OCI-M1 (cell line): ENCODE measurements around the gene NAA40.

Source experiments
- DNase-seq: peaks from one replicate; lab custom pipeline; 2025; lab: John Stamatoyannopoulos, UW

Gene NAA40

DNA sequence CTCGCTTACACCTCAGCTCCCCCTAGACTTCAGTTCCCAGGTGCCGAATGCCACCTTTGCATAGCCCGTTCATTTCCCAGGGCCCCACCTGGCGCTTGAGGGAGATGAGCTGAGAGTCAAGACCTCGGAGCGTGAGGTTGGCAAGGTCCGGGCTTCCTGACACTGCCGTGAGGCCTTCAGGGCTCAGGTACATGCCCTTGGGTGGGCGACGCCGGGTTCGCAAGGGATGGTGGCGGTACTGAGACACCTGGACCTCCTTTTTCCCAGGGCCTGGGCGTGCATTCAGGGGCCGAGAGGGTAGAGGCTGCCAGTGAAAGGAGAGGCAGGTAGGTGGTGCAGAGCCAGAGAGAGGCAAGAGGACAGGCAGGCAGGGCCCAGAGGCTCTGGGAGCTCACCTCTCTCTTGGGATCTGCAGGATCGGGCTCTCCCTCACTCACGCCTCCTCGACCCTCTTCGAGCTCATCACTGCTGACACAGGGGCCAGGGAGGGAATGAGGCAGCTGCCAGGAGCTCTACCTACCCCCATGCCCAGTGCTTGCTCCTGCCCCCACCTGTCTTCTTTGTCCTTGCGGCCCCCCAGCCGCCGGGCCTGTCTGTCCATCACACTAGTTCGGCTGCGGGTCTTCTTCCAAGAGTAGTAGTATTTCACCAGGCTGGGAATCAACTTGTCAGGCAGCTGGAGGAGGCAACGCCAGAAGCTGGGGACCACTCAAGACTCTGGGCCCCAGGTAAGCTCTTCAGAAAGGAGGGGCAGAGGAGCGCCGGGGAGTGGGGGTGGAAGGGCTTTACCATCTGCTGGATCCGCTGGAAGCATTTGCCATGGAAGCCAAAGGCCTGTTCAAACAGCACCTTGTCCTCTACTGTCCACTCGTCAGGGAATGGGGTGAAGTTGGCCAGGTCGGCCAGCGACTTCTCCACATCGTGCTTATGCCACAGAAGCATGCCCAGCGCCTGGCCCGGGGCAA, 24.7 kb upstream of the NAA40 start:
- DNase-seq, result no peak

DNA sequence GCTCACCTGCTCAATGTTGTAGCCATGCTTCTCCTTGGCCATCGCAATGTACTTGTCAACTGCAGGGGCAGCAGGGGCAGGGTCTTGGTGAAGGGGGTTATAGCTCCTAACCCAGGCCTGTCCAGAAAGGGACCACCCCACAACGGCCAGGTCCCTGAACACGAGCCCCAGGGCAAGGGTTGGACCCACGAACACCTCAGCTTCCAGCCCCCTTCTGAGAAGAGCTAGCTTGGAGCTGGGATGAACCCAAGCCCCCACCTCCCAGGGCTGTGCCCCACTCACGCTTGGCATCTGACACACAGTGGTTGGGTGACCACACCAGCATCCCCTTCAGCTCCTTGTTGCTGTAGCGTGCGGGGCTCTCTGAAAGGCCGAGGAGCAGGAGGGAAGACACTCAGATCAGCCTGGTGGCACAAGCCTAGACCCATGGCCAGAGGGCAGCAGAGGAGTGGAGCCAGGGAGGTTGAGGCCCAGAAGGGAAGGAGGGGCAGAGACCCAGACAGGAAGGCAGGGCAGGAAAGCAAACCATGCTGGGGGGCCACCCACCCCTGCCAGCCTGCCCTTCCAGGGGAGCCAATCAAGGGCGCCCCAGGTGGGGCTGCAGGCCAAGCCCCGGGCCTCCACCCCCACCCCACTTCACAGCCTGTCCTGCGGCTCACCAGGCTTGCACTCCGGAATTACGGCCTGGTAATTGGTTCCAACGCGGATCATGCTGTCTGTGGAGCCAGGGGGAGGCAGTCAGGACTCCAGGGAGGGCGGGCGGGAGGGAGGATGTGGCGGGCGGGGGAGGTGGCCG, 23.7 kb upstream of the NAA40 start:
- no peak for DNase-seq

DNA sequence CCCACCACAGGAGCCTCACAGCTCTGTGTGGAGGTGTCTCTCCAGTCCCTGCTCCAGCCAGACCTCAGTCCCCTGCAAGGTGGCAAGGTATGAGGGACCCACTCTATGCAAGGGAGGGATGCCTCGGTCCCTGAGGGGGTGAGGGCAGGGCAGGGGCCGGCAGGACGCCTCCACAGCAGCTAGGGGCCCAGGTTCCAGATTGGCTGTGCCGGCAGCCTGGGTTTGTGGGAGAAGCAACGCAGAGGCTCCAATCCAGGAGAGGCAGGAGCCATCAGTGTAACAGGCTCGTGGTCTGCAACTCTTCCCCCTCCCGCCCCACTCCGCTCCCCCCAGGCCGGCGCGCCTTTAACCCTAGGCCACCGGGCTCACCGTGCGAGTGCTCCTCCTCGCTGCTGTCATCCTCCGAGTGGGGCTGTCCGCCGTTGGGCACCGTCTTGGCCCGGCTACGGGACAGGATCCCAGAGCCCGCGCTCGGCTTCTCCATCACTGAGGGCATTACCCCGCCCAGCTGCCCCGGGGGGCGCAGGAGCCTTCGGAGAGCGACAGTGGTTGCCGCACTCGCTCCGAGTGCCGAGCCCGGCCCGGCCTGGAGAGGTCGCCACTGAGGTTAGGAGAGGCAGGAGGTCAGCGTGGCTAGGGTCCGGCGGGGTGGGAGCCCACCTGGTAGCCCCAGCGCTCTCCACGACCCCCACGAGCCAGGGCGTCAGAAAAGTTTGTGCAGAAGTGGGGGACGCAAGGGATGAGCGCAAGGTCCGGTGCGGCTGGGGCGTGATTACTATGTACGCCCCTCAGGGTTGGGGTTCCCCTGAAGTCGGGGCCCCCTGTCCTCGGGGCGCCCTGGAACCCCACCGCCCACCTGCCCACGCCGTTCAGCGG, 22.6 kb upstream of the NAA40 start:
- peak; percentile 60 for DNase-seq

DNA sequence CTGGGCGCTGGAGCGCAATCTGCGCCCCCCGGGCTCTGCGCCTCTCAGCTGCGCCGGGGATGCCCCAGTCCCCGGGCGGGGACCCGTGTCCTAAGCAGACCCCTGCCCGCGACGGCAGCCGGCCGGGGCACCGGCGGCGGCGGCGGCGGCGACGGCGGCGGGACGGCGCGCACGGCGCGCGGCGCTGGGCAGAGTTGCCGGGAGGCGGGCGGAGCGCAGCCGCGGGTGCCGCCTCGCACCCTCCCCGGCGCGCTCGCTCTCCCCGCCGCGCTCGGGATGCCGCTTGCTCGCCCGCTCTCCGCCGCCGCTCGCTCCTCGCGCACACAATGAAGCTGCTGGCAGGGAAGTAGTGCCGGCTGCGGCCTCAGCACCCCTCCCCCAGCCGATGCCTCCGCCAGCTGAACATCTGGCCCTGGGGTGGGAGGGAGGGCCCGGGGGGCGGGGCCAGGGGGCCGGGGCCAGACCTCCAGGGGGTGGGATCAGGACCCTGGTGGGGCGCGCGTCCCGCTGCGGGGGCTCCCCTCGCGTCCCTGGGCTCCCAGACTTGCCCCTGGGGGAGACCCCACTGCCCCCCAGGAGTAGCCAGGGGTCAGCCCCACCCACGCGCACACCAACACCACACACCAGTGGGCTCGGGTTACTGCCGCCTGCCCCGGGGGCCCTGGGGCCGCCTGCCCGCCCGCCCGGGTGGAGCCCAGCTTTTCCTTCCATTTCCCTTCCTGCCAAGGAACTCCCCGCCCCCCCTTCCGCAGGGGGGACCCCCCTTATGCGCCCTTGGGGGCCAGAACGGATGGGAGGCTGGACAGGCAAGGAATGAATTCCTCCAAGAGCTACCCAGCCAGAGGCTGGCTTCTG, 21.7 kb upstream of the NAA40 start, which contains the start of gene RCOR2:
TSS of gene RCOR2 (minus strand) at position 328 of the 855 bp plus-strand sequence. CDS start 708 bp downstream, outside the sequence.
- peak; percentile 87 for DNase-seq

DNA sequence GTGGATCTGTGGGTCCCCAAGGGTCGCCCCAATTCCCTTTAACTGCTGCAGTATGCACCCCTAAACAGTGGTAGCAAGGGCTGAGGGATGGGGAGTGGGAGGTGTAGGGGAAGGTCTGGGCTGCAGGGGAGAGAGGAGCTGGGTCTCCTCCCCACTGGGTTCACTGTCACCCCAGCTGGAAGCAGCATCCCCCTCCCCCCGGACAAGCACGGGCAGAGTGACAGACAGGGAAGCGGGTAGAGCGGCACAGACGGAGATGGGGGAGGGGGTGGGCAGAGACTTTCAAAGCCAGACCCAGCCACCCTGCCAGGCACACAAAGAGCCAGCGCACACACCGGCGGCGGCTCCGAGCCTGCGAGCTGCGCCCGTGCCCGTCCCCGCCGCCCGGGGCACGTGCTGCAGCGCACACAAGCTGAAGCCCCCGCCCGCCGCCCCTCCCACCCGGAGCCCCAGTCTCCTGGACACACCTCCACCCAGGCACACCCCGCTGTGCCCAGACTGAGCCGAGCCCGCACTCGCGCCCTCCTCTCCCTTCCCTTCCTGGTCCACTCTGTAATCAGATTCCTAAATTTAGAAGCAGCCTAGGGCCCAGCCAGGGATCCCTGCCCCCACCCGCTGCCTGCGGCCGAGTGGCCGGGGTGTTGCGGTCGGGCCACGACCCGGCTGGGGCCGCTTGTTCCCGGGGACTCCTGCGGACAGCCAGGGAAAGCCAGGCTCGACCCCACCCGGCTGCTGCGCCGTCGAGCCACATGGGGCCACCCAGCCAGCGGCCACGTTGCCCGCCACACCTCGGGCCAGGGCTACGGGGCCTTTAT, 20.9 kb upstream of the NAA40 start:
- peak; percentile 77 for DNase-seq

DNA sequence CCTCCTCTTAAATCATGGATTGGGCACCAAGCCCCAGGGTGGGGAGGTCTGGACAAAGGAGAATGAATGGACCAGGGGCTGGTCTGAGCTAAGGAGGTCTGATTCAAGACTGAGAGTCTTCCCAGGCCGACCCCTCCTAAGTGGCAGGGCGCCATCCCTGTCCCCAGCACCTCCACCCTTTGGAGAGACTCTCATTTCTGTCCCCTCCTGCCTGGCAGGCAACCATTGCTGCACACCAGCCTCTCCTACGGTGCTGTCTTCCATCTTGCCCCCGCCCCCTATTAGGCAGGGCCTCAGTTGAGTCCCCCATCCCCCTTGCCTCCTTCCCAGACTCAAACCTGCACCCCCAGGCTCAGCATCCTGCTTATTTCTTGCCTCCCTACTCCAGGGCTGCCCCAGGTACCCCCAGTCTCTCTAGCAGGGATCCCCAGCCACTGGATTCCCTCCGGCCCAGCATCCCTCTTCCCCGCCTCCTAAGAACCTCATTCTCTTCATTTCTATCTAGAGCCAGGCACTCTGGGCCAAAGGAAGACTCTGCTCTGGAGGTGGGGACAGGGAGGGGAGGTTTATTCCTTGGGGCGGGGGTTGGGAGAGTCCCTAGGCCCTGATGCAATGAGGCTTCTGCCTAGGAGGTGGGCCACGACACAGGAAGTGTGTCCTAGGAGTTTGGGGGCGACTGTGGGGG, 20.2 kb upstream of the NAA40 start:
- DNase-seq, result peak; percentile 28

DNA sequence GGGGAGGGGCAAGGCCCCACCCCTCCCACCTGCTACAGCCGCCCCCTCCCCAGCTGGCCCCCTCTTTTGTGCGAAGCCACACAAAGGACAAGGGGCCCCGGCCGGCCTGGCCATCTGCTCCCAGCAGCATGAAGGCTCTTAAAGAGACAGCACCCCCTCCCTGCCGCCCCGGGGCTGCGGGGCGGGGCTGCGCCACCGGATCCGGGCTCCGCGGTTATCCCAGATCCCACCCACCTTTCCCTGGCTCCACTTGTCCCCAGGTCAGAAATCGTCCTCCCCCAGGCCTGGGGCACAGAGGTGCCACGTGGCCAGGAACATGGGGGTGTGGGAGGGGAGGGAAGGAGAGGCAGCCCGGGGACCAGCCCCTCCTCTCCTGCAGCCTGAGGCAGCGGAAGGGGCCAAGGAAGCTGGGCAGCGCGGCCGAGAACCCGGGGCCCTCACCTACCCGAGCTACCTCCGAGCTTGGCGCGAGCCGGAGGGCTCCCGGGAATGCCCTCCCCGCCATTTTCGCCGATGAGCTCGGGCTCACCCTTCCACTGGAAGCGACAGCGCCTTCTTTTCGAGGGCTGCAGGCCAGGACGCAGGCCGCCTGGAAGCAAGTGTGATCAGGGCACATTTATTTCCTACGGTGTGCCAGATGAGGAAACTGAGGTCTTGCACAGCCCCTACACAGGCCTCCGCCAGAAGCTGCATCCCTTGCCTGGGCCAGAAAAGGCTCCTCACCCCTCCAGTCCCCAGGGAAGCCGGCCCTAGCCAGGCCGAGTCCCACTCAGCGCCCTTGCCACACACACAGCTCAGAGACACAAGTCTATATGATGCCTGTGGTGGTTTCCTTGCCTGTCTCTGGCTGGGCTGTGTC, 19.3 kb upstream of the NAA40 start:
- no peak for DNase-seq

DNA sequence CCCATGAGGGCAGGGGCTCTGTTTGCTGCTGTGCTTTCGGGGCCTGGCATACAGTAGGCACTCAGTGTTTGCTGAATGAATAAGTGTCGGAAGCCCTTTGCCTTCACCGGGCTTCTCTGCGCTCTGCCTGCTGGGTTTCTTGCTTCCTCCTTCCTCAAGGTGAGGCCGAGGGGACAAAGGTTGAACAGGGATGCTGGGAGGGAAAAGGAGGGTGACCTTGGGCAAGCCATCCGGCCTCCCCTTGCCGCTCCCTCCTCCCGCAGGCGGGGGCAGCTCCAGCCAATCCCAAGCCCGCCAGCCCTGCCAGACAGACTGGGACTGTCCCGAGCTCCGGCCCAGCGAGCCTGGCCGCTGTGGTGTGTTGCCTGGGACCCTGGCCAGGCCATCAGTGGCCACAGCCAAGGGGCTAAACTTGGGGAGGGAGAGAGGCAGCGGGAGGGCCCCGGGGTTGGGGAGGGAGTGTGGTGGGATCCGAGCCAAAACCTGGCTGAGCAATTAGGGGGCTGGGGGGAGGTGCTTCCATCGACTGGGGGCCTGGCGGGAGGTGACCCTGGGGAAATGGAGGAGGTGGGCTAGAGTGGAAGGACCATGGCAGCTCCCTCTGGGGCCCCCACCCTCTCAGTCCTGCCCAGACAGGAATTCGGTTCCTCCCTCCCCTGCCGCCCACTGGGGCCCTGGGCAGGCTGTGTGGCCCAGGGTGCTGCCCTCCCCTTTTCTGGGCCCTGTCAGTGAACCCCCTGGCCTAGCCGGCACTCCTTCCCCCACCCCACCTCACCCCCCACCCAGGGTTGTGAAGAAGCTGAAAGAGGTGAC, 18.5 kb upstream of the NAA40 start:
- no peak for DNase-seq

DNA sequence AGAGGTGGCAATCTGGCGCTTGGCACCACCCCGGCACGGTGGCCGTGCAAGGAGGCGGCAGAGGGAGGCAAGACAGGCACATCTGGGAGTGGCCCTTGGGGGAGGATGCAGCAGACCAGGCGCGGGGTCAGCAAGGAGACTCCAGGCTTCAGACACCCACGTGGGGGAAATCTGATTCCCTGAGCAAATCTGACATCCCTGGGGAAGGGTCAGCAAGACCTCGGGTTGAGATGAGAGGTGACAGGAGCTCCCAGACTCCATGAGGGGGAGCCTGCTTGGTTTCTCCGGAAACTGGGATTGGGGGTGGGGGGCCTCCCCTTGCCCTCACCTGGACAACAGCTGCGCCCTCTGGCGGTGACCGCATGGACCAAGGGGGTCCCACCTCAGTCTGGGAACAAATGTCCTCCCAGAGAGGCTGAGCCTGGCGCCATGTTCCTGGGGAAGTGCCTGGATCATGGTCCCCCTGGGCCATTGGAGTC, 17.8 kb upstream of the NAA40 start:
- DNase-seq, result no peak

DNA sequence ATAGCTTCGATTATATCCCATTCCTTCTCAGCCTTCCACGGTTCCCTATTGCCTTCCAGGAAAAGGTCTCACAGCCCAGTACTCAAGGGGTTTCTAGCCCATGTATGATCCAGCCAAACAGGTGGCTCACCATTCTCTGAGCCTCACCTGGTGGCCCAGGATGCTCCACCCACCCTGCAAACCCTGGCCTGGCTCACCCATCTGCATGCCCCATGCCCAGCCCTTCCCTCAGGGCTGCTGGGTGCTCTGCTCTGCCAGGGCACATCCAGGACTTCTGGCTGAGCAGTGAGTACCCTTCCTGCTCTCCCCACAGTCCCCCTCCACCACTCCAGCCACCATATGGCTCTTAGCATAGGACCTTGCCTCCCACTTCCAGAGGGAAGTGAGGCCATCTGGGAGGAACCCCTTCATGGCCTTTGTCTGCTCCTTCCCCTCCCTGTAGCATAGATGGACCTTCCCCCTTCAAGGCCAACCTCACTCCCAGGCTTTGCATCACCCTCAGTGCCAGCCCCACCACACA, 16.1 kb upstream of the NAA40 start:
- no peak for DNase-seq

DNA sequence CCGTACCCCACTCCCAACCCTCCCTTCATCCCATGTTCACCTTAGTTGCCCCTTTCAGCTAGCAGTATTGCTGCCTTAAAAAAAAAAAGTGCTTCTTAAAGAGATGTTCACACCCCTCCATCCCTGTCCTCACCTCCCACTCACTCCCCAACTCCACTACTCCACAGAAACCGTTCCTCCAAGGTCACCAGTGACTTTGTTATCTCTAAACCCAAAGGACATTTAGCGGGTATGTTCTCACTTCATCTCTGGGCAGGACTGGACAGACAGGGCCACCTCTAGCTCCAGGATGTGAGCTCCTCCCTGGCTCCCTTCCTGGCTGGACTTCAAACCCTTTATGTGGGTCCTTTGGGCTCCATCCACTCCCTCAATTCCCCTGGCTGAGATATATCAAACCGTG, 15.5 kb upstream of the NAA40 start:
- no peak for DNase-seq

DNA sequence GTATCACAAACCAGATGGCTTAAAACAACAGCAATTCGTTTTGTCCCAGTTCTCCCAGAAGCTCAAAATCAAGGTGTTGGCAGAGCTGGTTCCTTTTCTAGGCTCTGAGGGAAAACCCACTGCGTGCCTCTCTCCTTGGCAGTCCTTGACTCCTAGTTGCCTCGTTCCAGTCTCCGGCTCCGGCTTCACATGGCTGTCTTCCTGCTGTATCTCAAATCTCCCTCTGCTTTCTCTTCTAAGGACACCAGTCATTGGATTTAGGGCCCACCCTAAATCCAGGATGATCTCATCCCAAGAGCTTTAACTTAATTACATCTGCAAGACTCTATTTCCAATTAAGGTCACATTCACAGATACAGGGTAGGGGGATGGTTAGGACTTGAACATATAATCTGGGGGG, 9.2 kb upstream of the NAA40 start:
- DNase-seq, result no peak

DNA sequence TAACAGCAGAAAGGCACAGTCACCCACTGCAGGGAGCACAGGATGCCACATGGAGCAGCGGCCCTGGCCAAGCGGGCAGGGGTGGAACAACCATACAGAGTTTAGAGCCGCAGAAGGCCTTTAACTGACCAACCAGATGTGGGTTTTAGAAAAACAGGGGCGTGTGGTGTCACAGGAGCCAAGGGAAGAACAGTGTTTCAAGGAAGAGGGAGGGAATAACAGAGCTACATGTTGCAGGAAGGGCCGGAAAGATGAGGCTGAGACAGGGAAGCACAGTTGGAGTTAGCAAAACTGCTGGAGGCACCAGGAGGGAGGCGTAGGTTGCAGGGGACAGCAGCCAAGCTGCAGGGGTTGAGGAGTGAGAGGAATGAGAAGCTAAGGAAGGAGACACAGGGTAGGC, 7.8 kb upstream of the NAA40 start:
- no peak for DNase-seq

DNA sequence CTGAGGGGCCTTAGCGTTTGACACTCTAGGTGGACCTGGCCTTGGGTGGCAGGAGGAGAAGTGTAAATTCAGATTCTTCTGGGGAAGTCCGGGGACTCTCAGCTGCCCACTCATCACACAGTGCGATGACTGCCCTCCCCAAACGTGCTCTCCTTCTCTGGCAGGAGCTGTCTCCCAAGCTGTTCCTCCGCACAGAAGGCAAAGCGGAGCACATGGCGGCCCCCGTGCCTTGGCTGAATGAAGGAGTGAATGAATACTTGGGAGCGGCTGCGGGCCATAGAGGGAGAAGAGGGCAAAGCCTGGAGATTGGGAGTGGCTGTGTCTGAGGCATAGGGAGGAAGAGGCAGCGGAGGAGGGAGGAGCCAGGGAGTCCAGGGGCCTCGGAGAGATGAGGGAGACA, 6.9 kb upstream of the NAA40 start:
- DNase-seq, result no peak

DNA sequence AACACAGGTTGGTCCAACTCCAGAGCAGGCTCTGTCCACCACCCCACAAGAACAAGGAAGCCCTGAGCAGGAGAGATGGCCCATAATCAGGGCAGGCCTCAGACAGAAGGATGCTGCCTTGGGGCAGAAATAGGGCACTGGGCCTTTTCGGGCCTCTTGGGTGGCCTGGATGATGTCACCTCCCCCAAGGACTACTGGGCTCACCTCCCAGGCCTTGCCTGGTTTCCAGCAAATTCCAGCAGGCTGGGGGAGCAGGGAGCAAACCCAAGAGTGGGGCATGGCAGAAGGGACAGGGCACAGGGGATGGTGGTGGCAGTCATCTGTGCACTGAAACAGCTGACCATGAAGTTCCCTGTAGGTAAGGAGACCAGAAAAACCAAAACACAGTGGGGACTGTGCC, 5.3 kb upstream of the NAA40 start:
- DNase-seq, result no peak

DNA sequence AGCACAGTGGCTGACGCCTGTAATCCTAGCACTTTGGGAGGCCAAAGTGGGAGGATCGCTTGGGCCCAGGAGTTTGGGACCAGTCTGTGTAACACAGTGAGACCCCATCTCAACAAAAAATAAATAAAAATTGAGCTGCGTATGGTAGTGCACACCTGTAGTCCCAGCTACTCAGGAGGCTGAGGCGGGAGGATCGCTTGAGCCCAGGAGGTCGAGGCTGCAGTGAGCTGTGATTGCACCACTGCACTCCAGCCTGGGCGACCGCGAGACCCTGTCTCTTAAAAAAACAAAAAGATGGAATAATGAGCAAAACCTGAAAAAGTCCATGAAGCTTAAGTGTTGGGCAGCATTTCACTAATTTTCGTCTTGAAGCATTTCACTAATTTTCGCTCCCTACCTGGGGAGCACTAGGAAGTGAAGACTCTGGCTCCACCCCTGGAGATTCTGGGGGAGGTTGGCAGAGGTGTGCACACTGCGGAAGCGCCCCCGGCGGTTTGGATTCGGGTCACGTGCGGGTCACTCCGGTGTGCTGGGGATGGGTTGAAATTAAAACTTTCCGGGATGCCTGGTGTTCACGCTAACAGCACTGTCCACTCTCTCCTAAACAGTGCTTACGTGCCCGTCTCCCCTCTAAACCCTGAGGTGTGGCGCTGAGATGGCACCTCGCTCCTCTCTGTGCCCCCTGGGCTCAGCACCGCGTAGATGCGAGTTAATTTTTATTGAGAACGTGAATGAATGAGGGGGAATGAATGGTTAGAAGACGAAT, 906 bp upstream of the NAA40 start:
- DNase-seq, result peak; percentile 53
